Epidermal melanocyte (primary cell): ENCODE results near the gene MYADM.

Experiments
- DNase-seq: peaks from one replicate; pipeline ENCODE4 v3.0.0; 2011; ENCODE audit warnings: low spot score; ENCODE audit not compliant: insufficient read length

MYADM gene

DNA sequence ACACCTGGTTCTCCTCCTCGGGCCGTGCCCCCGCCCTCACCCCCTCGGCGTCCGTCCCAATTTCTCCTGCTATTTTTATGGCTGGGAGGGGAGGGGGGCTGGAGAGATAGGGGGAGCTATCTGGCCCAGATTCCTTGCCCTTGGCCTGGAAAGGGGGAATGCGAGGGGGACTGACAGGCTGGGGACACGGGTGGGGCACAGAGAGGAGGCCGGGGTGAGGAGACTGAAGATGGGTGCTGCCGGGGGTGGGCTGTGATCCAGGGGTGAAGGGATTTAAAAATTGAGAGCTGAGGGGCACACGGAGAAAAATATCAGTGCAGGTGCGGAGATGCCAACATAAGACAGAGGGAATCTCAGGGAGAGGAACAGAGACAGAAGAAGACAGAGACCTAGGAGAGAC, 16.6 kb downstream of the MYADM start:
- no peak for DNase-seq

DNA sequence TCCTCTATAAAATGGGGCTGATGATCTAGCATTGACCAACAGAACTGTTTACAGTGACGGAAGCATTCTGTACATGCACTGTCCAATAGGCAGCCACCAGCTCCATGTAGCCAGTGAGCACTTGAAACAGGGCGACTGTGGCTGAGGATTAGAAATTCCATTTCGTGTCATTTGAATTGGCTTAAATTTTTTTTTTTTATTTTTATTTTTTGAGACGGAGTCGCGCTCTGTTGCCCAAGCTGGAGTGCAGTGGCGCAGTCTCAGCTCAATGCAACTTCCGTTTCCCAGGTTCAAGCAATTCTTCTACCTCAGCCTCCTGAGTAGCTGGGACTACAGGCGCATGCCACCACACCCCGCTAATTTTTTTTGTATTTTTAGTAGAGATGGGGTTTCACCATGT, 17.4 kb downstream of the MYADM start:
- no peak for DNase-seq

DNA sequence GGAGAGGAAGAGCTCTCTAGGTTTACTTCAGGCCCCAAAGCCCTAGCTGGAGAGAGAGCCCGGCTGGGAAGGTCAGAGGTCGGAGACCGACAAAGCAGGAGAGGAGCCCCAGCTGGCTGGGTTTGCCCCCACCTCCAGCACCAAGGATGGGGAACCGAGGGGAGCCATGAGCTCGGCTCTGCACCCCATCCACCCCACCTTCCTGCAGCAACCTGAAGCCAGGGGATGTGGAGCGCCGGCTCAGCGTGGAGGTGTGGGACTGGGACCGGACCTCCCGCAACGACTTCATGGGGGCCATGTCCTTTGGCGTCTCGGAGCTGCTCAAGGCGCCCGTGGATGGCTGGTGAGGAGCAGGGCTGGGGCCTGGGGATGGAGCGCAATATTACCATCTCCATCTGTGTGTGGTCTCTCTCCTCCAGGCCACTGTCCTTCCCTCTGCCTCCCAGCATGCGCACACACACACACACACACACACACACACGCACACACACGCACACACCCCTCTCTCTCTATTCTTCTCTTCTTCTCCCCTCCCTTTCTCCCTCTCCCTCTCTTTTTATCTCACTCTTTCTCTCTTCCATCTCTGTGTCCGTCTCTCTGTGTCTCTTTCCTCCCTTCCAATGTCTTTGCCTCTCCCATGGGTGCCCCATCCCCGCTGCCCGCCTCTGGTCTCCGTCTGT, 24.8 kb downstream of the MYADM start:
- DNase-seq = no peak

DNA sequence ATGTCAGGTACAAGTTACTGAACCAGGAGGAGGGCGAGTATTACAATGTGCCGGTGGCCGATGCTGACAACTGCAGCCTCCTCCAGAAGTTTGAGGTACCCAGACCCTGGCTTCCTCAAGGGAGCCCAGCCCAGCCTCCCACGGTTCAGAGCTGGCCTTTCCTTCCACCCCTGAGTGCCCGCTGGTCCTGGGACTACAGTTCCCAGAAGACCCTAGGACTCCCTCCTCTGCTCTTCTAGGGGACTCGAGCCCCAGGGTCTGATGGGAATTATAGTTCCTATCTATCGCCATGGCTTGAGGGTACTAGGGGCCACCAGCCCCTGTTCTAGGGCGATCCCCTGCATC, 25.3 kb downstream of the MYADM start:
- no peak for DNase-seq

DNA sequence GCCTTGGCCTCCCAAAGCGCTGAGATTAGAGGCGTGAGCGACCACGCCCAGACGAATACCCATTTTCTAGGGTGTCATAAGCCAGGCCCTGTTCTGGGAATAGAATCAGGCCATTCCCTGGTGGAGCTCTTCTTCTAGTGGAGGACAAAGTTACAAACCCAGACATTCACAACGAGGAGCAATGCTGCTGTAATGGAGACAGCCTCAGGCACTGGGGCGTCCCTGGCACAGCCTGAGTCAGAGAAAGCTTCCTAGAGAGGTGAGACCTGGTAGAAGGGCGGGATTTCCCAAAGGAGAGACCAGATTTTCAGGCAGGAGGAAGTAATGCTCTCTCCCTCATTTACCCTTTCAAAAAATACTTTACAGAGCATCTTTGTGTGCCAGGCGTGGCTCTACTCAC, 27.0 kb downstream of the MYADM start:
- no peak for DNase-seq

DNA sequence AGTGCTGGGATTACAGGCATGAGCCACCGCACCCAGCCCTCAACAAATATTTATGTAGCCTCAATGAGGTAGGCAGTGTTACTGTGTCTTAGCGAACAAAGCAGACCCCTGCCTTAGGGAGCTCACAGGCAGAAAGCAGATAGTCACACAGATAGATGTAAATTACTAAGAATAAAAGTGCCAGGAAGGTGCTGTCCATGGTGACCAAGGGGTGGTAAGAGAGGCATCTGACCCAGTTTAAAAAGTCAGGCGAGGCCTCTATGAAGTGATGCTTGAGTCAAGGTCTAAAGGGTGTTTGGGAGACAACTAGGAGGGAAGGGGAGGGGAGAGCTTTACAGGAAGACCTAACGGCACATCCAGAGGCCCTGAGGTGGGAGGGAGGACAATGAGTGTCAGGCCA, 29.0 kb downstream of the MYADM start:
- no peak for DNase-seq

DNA sequence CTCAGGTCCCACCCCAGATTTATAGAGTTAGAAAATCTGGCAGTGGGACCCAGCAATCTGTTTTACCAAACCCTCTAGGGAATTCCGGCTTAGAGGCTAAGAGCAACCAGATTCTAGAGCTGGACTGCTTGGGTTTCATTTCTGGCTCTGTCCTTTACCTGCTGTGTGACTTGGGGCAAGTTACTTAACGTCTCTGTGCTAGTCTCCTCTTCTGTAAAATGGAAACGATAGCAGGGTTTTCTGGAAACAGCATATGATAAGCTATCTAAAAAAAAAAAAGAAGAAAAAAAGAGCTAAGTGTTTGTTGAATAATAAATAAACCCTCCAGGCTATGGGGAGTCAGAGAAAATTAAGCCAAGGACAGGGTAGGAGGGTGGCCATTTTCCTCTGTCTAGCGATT, 29.8 kb downstream of the MYADM start:
- no peak for DNase-seq

DNA sequence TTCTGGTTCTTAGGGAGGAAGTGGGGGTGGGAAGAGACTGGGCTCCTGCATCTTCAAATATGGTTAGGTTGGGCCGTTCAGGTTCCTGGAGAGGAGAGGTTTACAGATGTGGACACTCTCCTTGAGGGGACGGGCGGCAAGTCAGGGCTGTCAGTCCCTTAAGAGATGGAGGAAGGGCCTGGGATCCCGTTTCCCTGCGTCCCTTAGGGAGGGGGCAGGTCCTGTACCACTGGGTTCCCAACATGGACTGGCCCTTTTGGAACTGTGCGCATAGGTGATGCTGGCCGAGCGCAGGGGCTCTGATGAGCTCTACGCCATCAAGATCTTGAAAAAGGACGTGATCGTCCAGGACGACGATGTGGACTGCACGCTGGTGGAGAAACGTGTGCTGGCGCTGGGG, 30.5 kb downstream of the MYADM start:
- DNase-seq = no peak

DNA sequence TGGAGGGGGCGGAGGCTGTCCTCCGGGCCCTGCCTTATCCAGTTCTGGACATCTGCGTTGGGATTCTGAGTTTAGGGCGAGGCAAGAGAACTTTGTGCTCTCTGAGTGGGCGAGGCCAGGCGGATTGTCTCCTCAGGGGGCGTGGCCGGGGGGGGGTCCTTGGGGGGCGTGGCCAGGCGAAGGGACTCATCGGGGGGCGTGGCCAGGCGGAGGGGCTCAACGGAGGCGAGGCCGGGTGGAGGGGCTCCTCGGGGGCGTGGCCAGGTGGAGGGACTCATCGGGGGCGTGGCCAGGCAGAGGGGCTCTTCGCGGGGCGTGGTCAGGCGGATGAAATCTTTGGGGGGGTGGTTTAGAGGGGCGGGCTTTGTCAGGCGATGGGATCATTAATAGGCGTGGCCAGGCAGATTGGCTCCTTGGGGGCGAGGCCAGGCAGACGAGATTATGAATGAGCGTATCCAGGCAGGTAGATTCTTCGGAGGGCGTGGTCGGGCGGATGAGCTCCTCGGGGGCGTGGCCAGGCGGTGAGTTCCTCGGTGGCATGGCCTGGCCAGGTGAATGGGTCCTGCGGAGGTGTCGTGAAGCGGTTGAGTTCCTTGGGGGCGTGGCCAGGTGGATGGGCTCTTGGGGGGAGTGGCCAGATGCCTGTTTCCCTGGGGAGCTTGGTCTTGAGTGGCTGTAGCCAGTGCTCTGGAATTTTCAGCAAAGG, 31.1 kb downstream of the MYADM start:
- no peak for DNase-seq

DNA sequence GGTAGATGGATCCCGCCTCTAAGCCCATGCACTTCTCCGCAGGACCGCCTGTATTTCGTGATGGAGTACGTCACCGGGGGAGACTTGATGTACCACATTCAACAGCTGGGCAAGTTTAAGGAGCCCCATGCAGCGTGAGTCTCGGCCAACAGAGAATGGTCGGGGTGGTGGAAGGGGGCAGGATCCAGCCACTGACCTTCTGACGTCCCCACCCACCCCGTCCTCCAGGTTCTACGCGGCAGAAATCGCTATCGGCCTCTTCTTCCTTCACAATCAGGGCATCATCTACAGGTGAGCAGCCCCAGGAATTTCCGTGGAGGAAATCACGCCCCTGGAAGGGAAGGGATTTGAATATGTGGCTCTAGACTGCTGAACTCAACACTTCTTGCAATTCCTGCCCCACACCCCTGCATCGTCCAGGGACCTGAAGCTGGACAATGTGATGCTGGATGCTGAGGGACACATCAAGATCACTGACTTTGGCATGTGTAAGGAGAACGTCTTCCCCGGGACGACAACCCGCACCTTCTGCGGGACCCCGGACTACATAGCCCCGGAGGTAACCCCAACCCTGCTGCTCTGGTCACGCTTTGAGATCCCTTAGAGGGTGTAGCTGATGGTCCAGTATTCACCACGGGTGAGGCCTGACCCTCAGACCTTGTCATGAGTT, 32.6 kb downstream of the MYADM start:
- no peak for DNase-seq

DNA sequence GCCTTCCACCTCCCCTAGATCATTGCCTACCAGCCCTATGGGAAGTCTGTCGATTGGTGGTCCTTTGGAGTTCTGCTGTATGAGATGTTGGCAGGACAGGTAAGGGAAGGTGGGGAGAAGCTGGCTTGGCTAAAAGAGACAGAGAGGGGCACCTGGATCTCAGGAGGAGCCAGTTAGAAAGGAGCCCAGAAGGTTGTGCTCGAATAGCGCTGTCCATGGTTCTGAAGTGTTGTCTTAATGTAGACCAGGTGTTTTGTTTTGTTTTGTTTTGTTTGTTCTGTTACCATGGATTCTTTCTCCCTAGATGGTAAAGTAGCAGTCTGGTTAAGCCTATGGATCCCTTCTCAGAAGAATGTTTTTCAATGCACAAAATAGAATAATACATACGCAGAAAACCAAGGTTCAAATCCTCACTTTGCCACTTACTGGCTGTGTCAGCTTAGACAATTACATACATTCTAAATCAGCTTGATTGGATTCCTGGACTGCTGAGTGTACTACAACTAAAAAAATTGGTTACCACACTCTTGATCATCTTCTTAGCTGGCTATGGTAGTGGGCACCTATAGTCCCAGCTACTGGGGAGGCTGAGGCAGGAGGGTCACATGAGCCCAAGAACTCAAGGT, 35.5 kb downstream of the MYADM start:
- no peak for DNase-seq

DNA sequence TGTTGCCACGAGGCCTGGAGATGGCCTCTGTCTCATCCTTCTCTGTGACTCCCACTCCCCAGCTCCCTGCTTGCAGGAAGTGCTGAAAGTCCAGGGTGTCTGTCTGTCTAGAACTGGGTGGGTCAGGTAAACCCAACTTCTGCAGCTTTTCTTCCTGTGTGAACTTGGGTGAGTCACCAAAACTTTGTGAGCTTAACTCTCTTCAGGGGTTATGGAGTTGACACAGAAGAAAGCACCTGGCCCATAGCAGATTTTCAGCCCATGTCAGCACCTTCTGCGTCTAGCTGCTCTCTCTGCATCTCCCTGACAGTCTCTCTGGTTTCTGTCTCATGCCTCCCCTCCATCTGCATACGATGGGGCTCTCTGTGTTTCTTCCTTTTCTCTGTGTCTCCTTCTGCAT, 37.2 kb downstream of the MYADM start:
- no peak for DNase-seq

DNA sequence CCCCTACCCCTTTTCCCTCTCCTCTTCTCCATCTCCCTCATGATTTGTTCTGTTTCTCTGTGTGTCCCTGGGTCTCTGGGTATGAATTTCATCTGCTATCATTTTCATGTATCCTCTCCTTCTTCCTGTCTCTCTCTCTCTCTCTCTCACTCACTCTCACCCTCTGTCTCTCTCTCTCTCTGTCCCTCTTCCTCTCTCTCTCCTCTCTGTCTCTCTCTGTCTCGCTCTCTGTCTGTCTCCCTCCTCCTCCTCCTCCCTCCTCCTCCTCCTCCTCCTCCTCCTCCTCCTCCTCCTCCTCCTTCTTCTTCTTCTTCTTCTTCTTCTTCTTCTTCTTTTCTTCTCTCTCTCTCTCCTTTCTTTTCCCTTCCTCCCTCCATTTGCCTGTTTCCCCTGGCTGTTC, 38.1 kb downstream of the MYADM start:
- no peak for DNase-seq

DNA sequence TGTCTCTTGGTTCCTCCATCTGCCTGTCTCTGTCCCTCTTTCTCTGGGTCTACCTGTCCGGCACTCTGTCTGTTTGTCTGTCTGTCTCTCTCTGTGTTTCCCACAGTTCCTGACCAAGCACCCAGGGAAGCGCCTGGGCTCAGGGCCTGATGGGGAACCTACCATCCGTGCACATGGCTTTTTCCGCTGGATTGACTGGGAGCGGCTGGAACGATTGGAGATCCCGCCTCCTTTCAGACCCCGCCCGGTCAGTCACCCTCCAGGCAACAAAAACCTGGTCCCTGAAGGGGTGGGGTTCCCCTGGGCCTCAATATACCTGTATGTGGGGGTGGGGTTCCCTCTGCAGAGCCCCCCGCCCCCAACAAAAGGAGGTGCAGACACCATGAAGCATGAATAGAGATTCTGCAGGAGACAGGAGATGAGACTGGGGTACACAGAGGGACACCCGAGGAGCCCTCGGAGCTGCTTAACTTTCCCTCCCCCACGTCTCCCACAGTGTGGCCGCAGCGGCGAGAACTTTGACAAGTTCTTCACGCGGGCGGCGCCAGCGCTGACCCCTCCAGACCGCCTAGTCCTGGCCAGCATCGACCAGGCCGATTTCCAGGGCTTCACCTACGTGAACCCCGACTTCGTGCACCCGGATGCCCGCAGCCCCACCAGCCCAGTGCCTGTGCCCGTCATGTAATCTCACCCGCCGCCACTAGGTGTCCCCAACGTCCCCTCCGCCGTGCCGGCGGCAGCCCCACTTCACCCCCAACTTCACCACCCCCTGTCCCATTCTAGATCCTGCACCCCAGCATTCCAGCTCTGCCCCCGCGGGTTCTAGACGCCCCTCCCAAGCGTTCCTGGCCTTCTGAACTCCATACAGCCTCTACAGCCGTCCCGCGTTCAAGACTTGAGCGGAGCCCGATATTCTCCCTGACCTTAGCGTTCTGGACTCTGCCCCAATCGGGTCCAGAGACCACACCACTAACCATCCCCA, 38.8 kb downstream of the MYADM start:
- DNase-seq = peak; percentile 81

DNA sequence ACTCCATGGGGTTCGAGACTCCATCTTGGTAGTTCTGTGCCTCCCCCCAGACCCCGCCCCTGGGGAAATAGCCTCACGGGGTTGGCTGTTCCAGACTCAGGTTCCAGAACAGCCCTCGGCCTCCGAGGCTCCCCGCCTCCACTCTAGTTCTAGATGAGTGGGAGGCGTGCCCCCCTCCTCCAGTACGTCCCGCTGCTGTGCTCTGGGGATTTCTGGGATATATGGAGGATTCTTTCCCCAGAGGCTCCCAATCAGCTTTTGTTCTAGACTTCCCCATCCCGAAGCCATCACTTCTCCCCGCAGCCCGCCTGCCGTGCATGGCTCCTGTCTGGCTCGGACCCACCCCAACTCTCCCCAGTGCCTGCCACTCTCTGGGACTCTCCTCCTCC, 39.5 kb downstream of the MYADM start:
- no peak for DNase-seq

DNA sequence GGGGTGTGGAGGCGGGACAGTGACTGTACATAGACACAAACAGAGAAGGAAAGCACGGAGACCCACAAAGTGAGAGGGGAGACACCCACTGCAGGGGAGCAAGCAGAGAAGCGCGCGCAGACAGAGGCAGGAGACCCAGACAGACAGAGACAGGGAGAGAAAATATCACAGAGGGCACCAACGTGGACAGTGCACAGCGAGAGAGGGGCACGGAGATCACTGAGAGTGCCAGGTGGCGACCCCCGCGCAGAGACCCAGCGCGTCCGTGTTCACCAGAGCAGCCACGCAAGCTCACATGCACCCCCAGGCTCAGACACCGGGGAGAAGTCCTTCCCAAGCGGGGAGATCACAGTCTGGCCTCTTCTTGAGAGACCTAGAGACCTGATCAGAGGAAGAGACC, 40.0 kb downstream of the MYADM start:
- DNase-seq = no peak

DNA sequence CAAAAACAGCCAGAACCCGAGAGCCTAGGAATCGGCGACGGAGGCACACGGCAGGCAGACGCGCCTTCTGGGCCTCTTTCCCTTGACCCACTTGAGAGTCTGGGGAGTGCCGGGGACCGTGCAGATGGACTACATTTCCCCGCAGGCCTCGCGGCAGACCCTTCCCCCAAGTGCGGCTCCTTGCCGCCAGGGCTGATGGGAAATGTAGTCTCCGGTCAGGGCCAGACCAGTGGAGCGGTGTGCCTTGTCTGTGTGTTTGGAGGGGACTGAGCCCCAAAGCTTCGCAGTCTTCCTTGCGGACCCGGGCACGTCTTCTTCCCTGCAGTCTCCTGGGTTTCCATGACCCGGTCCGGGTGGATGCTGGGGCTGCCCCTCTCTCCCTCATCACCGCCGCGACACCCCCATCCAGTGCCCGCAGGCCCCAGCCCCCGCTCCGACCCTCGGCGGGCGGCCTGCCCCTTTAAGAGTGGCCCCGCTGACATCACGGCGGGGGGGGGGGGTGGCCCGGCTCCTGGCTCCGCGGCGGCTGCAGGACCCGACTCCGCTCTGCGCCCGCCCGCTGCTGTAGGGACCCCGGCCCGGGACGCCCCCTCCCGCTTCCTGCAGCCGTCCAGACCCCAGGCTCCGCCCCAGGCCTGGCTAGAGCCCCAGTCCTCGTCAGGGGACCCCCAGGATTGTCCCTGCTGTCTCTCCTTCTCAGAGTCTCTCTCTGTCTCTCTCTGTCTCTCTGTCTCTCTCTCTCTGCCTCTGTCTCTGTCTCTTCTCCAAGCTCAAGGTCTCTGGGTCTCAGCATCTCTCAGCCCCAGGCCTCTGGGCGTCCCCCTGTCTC, 40.6 kb downstream of the MYADM start:
- DNase-seq = no peak

DNA sequence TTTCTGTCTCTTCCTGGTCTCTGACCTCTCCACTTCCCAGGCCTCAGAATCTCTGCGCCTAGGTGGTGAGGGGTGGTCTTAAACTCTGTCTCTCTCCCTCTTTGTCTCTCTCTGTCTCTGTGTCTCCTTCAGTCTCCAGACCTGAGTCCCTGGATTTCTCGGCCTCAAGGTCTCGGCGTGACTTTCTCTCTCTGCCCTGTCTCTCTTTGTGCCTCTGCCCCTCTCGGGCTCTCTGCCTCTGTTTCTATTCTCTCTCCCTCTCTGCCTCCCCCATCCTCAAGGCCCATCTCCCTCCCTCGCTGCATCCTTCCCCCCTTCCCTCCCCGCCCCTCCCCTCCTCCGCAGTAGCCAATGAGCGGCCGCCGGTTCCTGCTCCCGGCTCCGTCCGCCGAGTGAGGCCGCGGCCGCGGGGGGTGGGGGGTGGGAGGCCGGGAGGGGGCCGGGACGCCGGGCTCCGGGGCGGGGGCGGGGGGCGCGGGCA, 41.3 kb downstream of the MYADM start, which contains the start of gene CACNG7:
TSS of gene CACNG7 (plus strand) at position 344 of the 481 bp plus-strand sequence. CDS start 3,554 bp downstream, outside the sequence.
- no peak for DNase-seq

DNA sequence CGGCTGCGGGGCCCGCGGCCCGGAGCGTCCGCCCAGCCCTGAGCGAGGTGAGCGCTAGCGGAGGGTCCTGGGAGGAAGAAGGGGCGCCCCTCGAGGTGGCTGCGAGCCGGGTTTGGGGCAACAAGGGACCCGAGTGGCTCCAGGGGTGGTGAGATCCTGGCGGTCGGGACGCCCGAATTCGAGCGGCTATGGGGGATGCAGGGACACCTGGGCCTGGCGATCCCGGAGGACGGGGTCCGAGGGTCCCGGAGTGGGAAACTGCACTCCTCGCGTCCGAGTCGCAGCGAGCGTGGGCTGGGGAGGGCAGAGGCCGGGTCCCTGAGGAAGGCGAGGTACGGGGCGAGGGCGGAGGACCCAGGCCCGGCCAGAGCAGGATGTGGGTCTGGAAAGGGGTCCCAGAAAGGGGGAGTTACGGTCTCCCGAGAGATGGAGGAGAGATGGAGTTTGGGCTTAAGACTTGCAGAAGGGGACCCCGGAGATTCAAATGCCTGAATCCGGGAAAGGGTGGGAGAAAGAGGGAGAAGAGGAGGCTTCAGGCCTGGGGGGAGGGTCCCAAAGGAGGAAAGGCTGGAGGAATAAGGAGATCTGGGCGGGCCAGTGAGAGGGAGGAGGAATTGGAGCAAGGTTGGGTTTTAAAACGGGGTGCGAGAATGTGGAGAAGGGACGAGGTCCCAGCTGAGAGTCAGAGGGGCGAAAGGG, 41.9 kb downstream of the MYADM start:
- no peak for DNase-seq

DNA sequence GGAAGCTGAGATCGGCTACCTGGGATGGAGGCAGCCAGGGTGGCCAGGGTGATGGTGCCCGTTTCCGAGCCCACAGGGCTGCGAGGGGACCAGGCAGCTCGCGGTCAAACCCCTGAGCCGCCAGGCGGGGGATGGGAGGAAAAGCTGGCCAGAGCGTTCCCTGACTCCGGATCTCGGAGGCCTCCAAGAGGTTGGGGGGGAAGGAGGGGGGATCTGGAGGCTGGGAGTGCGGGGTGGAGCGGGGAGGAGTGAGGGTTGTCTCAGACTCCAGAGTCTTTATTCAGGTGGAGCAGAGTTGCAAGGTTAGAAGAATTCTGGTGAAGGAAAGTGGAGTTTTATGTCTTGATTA, 42.5 kb downstream of the MYADM start:
- no peak for DNase-seq
